RPMI7951 (cell line): ENCODE results near the gene TMOD3. TPM values are rescaled to one million over a fixed set of nuclear protein-coding genes. Genes with fewer than 3 reads are reported as not detected.
A peak's percentile ranks its signal among the peaks of the same experiment; 100 is the strongest.

Experiments
- DNase-seq: peaks from one replicate; pipeline ENCODE4 v3.0.0-alpha.2; 2012; ENCODE audit warnings: low read depth
- total RNA-seq: library from RNA; depleted of rRNA; stranded (reverse); fragments of >200 nt; shearing (Covaris generic); gene quantifications from 2 replicates; pipeline ENCODE4 v1.2.3, GENCODE V29; 2014; rRNA removed

TMOD3 gene
- total RNA-seq, 1 experiment from 2014 or later: 63.9 TPM

- peak; percentile 64 for DNase-seq
These were observed 77.8 kb downstream of the TMOD3 start for GRCh38 chr15:51907136-51907862.

- peak; percentile 30 for DNase-seq
These were observed 78.9 kb downstream of the TMOD3 start for GRCh38 chr15:51908316-51908715.

DNA sequence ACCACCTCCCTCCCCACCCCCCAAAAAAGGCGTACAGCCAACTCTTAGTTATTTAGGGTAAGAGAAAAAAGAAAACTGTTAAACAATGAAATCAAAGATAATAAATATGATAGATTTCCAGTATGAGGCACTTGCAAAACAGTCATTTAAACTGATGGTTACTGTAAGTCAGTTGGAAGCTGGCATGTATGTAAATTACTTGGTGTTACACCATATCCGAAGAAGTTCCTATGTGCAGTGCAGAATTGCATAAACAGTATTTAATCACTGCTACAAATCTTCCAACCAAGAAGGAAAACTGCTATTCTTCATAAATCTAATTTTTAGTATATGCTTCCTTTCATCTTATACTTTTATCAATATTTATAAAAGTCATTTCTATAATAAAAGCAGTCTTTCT, 80.1 kb downstream of the TMOD3 start:
- DNase-seq: no peak

DNA sequence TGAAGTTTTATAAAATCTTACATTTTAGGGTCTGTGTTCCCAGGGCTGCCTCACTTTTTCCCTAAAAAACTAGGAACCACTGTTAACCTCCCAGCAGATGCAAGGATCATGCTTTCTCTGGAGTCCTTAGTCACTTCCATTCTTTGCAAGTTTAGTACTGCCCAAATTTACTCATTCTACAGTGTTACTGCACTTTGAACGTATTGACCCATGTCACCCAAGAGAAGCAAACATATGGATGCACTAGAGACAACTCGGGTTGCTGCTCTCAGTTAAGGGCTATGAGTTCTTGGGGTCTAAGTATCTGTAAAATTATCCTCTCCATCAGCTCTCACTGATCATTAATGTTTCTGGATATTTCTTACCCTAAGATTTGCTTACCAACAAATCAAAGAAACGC, 83.1 kb downstream of the TMOD3 start:
- no peak for DNase-seq

GRCh38 chr15:51917493-51917892, 88.0 kb downstream of the TMOD3 start:
- peak; percentile 24 for DNase-seq

DNA sequence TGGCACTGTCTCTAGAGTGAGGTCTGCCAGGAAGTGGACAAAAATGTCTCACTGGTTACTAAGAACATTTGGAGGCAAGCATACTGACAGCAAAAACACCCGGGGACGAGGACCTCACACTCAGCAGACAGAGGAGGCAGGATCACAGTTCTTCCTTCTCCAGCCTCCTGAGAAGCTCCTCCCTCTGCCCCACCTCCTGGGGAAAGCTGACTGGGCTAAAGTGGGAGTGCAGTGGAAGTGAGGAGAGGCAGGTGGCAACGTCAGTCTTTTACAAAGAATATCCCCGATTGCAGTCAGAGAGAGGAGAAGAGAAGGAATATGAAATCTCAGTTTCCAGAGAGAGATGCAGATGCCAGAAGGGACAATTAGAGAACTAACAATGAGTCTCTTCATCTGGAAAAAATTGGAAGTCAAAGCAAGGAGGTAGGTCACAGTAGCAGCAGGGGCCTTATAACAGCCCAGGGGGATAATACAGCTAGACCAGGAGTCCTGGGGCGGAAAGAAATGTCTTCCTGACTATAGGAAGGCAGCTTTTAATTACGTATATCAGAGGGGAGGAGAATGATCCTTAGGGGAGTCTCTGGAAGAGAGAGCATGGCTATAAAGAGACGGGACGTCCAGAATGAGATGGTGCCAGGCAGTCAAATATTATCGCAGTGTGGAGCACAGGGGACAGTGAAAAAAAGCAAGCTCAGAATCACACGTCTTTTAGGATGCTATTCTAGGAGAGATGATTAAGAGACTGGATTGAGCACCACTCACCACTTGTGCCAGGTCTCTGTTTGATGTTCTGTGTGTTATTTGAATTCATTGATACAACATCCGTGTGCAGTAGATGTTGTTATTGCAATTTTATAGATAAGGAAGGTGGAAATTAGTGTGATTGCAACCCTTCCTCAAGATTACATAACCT, 95.0 kb downstream of the TMOD3 start:
- DNase-seq: no peak

- no peak for DNase-seq
These were observed 97.4 kb downstream of the TMOD3 start for GRCh38 chr15:51926809-51927208.

- DNase-seq: no peak
These were observed 101.6 kb downstream of the TMOD3 start for GRCh38 chr15:51931016-51931415.

- peak; percentile 81 for DNase-seq
These were observed 102.2 kb downstream of the TMOD3 start for GRCh38 chr15:51931638-51932037.

DNA sequence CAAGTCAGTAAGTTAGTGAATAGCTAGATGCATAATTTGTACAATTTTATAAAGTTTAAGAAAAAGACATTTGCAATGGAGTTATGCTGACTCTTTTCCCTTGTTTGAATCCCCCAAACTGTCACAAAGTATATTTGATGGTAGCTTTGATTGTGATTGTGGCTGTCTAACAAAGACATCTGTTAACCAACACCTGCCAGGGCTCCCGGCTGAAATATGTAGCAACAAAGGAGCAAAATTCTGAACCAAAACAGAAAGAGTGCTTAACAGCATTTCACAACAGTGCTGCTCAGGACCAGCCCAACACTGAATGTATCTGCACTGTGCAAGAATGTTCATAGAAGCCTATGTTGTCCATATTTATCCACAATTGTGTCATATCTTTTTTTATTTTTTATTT, 102.7 kb downstream of the TMOD3 start:
- no peak for DNase-seq

DNA sequence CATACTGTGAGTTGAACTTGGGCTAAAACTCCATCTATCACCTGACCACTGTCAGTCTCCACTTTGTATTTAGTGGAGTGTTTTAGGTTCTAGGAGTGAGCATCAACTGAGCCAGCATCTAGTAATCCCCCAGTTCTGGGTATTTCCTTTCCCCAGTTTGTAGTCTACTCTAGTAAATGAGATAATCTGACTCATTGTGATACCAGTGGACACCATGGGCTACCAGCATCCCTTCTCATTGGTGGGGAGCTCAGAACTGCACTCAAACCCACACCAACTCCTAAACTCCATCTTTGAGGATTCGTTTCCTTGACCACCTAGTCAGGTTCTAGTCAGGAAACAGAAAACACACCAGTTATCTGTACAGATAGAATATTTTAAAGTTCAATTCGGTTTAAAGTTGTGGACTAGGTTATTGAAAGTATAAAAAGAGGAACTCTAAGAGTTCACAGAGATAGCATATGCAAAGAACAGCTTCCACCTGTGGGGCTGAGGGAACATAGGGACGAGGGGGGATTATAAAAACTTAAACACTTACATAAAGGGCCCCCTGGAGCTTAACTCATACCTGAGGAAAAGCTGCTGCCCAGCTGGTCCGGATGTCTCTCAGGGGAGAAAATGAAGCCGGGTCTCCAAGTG, 106.1 kb downstream of the TMOD3 start:
- DNase-seq: no peak

DNA sequence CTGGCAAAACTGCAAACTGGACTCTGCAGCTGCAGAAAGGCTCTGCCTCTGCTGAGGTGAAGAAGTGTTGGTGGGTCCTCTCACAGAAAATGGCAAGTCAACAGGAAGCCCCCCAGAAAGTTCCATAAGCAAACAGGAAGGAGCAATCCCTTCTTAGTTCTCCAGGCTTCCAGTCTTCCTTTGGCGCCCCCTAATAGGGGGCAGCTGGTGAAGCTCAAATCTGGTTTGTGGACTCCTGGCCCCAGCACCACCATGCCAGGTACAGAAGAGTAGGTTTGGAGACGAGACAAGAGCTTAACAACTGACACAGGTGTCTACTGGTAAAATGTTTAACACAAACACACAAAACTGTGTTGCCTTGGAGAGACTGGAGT, 106.6 kb downstream of the TMOD3 start:
- no peak for DNase-seq

DNA sequence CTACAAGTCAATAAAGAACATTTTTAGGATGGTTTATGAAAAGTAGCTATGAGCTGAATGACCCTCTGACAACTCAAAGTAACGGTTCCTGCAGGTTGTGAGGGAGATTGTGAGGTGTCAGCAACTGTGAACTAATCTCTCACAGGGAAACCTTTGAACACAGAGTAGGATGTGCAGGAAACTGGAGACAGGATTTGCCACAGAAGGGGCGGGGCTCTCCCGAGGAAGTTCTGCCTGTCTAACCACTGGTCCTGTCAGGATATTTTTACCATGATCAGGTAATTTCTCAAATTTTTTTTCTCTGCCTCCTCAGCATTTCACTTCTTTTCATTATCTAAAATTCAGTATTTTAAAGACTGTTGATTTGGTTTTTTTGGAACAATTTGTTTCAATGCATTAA, 108.8 kb downstream of the TMOD3 start:
- no peak for DNase-seq

GRCh38 chr15:51939216-51939615, 109.8 kb downstream of the TMOD3 start:
- DNase-seq: no peak

DNA sequence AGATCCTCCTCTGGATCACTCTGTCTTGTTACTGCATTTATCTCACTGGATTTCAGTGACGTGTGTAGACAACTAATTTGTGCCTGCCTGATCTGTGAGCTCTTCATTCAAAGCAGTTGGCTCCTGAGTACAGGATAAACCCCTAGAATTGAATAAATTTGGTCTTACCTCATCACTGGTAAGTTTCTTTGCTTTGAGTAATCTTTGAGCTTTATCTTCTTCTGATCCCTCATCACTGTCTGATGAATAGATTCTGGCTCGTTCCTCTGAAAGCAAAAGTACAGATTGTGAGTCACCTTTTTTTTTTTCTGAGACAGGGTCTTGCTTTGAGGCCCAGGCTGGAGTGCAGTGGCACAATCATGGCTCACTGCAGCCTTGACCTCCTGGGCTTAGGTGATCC, 117.7 kb downstream of the TMOD3 start:
- no peak for DNase-seq

- no peak for DNase-seq
These were observed 123.4 kb downstream of the TMOD3 start for GRCh38 chr15:51952805-51953204.

DNA sequence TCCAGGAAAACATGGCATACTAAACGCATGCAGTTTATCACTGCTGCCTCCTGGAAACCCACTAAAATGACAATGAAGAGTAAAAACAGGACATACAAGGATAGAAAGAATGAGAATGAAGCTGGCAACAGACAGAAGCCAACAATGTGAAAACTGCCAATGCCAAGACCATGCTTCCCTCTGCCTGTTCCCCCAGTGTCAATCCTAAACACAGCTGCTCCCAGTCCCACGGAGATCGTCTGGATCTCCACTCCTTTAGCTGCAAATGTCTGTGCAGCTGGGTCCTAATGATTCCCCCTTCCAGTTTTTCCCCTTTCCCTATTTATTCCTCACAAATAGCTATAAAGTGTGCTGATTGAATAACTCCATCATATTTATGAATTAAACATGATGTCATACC, 126.1 kb downstream of the TMOD3 start:
- no peak for DNase-seq

Other genes starting within 250 kb of the TMOD3 start
- 32.8 and 37.8 TPM in 2 replicates for gene DMXL2, start 206.9 kb upstream of the TMOD3 start, total RNA-seq
- not detected in 2 replicates for gene SCG3, start 148.2 kb upstream of the TMOD3 start, total RNA-seq
- 16.7 and 17.5 TPM in 2 replicates for gene LYSMD2, start 92.0 kb upstream of the TMOD3 start, total RNA-seq
- gene TMOD2, start 78.1 kb upstream of the TMOD3 start, total RNA-seq: 4.1 and 4.8 TPM in 2 replicates
- 46.2 and 60.0 TPM in 2 replicates for gene LEO1, start 142.1 kb downstream of the TMOD3 start, total RNA-seq
- gene MAPK6, start 189.6 kb downstream of the TMOD3 start, total RNA-seq: 73.9 and 85.9 TPM in 2 replicates